KOPT-K1 (cell line): ENCODE results near the gene SPTA1.

ENCODE experiments used
- H3K27ac ChIP-seq: fragments of 200-600 bp; sonication (generic); 2 replicates; pipeline ENCODE4 v1.5.1; 2016; ENCODE audit warnings: antibody characterized with exemption, mild to moderate bottlenecking, low read depth, low read length; ENCODE audit not compliant: poor library complexity, severe bottlenecking
- H3K36me3 ChIP-seq: fragments of 200-600 bp; sonication (generic); 2 replicates; pipeline ENCODE4 v1.5.1; 2017; ENCODE audit warnings: antibody characterized with exemption, mild to moderate bottlenecking, low read length, moderate library complexity; ENCODE audit not compliant: insufficient read depth
- H3K9me3 ChIP-seq: fragments of 200-600 bp; sonication (generic); 2 replicates; pipeline ENCODE4 v1.5.1; 2017; ENCODE audit warnings: antibody characterized with exemption, low read length, mild to moderate bottlenecking; ENCODE audit not compliant: insufficient read depth, poor library complexity, severe bottlenecking

The SPTA1 gene

GRCh38 chr1:158652721-158653334 is 33.7 kb downstream of the SPTA1 start:
- Histone ChIP-seq H3K36me3 (no peaks in the 10 kb centered on the region), H3K27ac (peak overlapping the region; percentile 88), H3K9me3 (no peaks in the 10 kb centered on the region)

- Histone ChIP-seq H3K27ac (peak overlapping the region; percentile 25), H3K36me3 (no peaks in the 10 kb centered on the region; the same call in 1 of the 2 replicates), H3K9me3 (no peaks in the 10 kb centered on the region)
Measured at GRCh38 chr1:158649052-158649451, 37.5 kb downstream of the SPTA1 start.

- Histone ChIP-seq H3K36me3 (no peaks in the 10 kb centered on the region; the same call in 1 of the 2 replicates), H3K9me3 (no peaks in the 10 kb centered on the region), H3K27ac (peak overlapping the region; percentile 2)
Measured at GRCh38 chr1:158646465-158646864, 40.0 kb downstream of the SPTA1 start.

- Histone ChIP-seq H3K9me3 (no peaks in the 10 kb centered on the region), H3K27ac (no peak overlapping the region), H3K36me3 (peaks cover 3% of the 10 kb centered on the region; the same call in 1 of the 2 replicates)
Measured at GRCh38 chr1:158644449-158644848, 42.1 kb downstream of the SPTA1 start.

GRCh38 chr1:158638904-158639303 is 47.6 kb downstream of the SPTA1 start:
- H3K36me3 ChIP-seq: peaks cover 17% of the 10 kb centered on the region; the same call in 1 of the 2 replicates
- no peaks in the 10 kb centered on the region for H3K9me3 ChIP-seq

GRCh38 chr1:158638146-158638545 is 48.4 kb downstream of the SPTA1 start:
- Histone ChIP-seq H3K36me3 (peaks cover 17% of the 10 kb centered on the region; the same call in 1 of the 2 replicates), H3K27ac (no peak overlapping the region), H3K9me3 (no peaks in the 10 kb centered on the region)

More at GRCh38 chr1:158638904-158639303, 47.6 kb downstream of the SPTA1 start:
- no peak overlapping the region for H3K27ac ChIP-seq

GRCh38 chr1:158613764-158614163 is 72.8 kb downstream of the SPTA1 start:
- H3K27ac ChIP-seq: no peak overlapping the region
- H3K36me3 ChIP-seq: no peaks in the 10 kb centered on the region
- H3K9me3 ChIP-seq: no peaks in the 10 kb centered on the region

GRCh38 chr1:158611916-158612315 is 74.6 kb downstream of the SPTA1 start:
- no peaks in the 10 kb centered on the region for H3K36me3 ChIP-seq
- H3K27ac ChIP-seq: no peak overlapping the region
- no peaks in the 10 kb centered on the region for H3K9me3 ChIP-seq

- Histone ChIP-seq H3K9me3 (no peaks in the 10 kb centered on the region), H3K36me3 (no peaks in the 10 kb centered on the region), H3K27ac (no peak overlapping the region)
Measured at GRCh38 chr1:158607296-158607695, 79.2 kb downstream of the SPTA1 start.

- Histone ChIP-seq H3K9me3 (no peaks in the 10 kb centered on the region), H3K27ac (no peak within 1 kb of the TSS), H3K36me3 (no peaks in the 10 kb centered on the region)
Measured at GRCh38 chr1:158604968-158605367, 81.5 kb downstream of the SPTA1 start, which contains the start of gene OR10Z1. Gene OR10Z1, plus strand, starts transcription at chr1:158605268. Its CDS starts 1,171 bp downstream, at chr1:158606439.

- no peak overlapping the region for H3K27ac ChIP-seq
- peaks cover 34% of the 10 kb centered on the region for H3K9me3 ChIP-seq
- no peaks in the 10 kb centered on the region for H3K36me3 ChIP-seq
Measured at GRCh38 chr1:158600735-158601134, 85.8 kb downstream of the SPTA1 start.

GRCh38 chr1:158586942-158587341 is 99.6 kb downstream of the SPTA1 start:
- Histone ChIP-seq H3K36me3 (no peaks in the 10 kb centered on the region), H3K27ac (no peak overlapping the region), H3K9me3 (peaks cover 14% of the 10 kb centered on the region)

- Histone ChIP-seq H3K27ac (no peak overlapping the region), H3K36me3 (no peaks in the 10 kb centered on the region), H3K9me3 (peaks cover 14% of the 10 kb centered on the region)
Measured at GRCh38 chr1:158583962-158584361, 102.6 kb downstream of the SPTA1 start.

- H3K27ac ChIP-seq: no peak within 1 kb of the TSS
- H3K9me3 ChIP-seq: no peaks in the 10 kb centered on the region
- H3K36me3 ChIP-seq: no peaks in the 10 kb centered on the region
Measured at GRCh38 chr1:158579733-158580132, 106.8 kb downstream of the SPTA1 start, which contains the start of gene OR10X1. Gene OR10X1, minus strand, starts transcription at chr1:158579899. Its CDS starts 0 bp downstream, at chr1:158579899.

GRCh38 chr1:158577561-158577960 is 109.0 kb downstream of the SPTA1 start:
- Histone ChIP-seq H3K9me3 (no peaks in the 10 kb centered on the region), H3K36me3 (no peaks in the 10 kb centered on the region), H3K27ac (no peak overlapping the region)

GRCh38 chr1:158572226-158572625 is 114.3 kb downstream of the SPTA1 start:
- no peak overlapping the region for H3K27ac ChIP-seq
- H3K36me3 ChIP-seq: no peaks in the 10 kb centered on the region
- no peaks in the 10 kb centered on the region for H3K9me3 ChIP-seq
